Cerebellar nuclear complex (tissue), 1 donor: ENCODE results near the gene ZC3H13.

Source experiments
- DNase-seq, 2 experiments: peaks; one replicate each; lab custom pipeline; 2025; lab: John Stamatoyannopoulos, UW

The ZC3H13 gene

GRCh38 chr13:46059405-46059804, 6.9 kb upstream of the ZC3H13 start:
- no peak for DNase-seq

- no peak for DNase-seq
Measured at GRCh38 chr13:46058268-46058667, 5.7 kb upstream of the ZC3H13 start.

DNA sequence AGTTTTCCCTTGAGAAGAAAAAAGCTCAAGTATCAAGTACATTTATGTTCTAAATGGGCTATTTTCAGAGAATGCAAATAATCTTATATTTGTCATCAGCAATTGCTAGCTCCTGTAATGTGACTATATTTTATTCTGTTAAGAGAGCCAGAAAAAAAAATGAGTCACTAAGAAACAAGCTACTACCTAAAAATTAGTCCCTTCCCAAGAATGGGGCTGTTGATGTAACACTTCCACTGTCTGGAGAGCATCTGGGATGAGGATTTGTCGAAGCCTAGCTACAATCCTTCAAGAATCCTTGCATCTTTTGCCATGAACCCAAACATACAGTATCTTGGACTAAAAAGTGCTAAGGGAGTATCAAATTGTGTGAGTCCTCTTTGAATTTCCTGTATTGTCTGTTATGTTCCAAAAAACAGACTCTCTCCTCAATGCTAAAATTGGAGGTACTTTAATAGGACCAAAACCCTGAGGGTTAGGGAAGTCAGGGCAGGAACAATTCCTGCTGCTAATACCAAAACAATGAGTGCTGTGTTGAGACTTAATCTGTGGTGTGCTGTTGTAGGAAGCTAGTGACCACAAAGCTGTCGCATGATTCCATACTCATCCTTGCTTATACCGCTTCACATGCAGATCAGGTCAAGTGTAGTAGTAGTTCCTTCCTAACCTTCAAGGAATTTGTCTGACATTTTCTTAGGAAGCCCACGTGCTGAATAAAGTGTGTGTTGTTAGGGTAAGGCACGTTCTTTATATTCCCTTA, 4.9 kb upstream of the ZC3H13 start:
- no peak for DNase-seq

DNA sequence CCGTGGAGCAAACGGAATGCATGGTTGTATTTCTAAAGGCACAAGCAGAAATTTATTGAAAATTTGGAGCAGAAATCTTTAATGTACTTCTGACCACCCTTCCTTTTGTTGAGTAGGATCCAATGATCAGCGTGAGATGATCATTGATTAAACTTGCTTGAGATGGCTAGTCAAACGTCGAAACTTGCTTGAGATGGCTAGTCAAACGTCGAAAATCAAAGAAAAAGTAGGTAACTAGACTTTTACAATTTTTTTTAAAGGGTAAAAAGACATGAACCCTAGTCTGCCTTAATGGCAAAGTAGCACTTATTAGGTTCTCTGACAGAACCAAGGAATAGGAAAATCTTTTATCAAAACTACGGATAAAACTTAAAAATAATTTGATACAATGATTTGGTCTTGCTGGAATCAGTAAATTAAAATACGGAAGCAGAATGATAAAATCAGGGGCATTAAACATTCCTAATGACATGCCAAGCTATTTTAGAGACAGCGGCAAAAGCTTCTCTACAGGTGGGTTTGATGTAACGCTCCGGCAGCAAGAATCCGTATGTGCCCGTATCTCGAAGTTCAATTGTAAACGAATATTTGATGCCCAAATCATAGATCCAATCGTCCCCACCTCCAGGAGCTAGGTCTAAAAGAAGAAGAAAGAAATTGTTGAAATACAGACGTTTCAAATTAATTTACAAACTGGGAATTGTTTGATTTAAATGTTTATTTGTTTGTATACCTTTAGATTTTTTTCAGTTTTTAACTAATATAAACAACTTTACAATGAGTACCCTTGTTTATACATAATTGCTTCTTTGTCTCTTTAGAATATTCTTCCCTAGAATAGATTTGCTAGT, 841 bp upstream of the ZC3H13 start:
- no peak for DNase-seq

DNA sequence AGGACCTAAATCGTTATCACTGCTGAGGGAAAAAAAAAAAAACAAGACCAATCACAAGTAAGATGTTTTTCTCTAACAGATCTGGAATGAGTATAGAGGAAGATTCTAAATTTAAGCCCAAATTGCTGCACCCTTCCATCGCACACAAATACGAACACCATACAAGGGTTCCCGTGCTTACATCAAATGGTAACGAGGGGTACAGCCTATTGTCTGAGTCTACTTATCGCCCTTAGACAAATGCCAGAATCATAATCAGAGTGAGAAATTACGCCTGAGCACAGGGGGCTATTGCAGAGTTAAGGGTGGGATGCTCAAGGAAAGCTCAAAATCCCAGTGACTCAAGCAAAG, 603 bp downstream of the ZC3H13 start:
- no peak for DNase-seq

DNA sequence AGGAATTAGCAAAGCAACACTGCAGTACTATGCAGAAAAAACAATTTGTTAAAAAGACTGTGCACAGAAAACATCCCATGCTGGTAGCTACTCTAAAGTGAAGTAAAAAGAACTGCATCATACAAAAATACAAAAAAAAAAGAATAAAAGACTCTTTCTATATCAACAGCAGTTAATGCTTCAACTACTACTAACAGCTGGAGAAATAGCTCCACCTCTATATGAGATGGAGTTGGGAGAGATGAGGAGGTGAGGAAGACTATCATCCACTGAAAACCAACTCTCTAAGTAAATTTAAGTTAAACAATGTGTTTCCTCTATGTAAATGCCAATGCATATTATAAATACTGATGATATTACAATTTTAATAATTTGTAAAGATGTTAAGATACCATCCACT, 1.8 kb downstream of the ZC3H13 start:
- no peak for DNase-seq

- DNase-seq: no peak
Measured at GRCh38 chr13:46045424-46045823, 7.1 kb downstream of the ZC3H13 start.

DNA sequence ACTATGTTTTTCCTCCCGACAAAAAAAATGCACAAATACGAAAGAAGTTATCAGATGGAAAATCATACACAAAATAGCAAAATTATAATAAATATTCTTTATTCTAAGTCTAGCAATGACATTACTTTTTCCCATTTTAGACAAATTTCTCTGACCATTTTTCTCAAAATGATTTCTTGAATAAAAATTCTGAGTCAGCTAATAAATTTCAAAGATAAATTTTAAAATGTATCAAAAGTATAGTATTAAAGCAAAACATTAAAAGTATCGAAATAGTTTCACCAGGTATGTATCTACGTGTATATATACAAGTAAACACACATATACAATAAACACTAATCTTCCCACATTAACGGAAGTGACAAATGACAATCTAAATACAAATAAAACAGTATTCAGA, 8.9 kb downstream of the ZC3H13 start:
- DNase-seq: no peak

DNA sequence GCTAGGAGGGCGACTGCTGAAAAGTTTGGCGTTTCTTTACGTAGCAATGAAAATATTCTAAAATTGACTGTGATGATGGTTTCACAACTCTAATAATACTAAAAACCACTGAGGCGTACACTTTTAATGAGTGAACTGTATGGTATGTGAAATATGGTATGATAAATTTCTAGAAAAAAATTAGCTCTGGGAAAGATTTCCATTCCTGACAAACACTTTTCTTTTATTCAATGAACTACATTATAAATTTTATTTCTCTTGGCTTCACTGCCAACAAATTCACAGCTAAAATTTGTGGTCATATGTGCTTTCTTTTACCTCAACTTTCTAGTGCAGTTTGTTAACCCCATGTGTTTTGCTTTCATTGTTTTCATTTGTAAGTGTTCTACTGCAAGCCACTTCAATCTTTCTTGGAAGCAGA, 11.1 kb downstream of the ZC3H13 start:
- no peak for DNase-seq

- no peak for DNase-seq
Measured at GRCh38 chr13:46040763-46041162, 11.8 kb downstream of the ZC3H13 start.

DNA sequence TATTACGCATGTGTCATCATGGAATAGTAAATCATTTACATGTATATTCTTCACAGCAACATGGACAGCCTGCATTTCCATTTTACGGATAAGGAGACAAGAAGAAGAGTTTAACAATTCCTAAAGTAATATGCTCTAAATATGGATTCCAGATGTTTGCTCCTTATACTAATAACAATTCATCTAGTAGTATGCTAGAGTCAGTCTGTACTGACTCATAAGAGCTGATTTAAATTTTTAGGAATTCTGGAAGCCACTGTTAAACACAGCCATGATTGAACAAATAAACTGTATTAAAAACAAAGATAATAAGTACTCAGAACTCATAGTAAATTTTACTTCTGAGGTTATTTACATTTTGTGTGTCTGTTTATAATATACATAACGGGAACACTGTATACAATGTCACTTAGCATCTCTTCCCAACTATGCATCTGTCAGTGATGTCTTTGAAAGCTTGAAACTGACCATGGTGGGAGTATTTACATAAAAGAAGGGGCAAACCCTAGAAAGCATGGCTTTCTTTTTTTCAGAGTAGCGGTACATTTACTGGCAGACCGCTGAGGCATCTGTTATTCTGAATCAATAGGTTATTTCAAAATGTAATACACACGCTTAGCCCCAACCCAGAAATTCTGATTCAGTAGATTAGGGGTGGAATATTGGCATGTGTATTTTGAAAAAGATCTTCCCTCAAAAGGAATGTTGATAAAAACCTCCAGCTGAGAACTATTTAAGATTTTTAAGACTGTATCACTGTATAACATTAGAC, 12.9 kb downstream of the ZC3H13 start:
- DNase-seq: no peak

GRCh38 chr13:46038296-46038695, 14.2 kb downstream of the ZC3H13 start:
- DNase-seq: no peak

DNA sequence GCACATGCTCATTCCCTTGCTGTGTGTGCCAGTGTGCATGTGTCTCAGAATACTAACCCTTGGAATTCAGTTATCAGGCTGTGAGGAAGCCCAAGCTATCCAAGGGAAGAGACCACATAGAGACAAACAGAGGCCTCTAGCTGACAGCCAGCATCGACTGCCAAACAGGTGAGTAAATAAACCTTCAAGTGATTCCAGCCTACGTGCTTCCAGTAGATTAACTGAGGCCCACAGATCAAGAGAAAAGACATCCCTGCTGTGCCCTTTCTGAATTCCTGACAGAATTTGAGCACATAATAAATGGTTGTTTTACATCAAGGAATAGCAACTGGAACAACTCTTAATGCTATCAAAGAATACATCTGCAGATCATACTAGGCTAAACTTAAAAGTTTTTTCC, 17.5 kb downstream of the ZC3H13 start:
- no peak for DNase-seq

GRCh38 chr13:46032341-46032740, 20.2 kb downstream of the ZC3H13 start:
- no peak for DNase-seq

GRCh38 chr13:46031581-46032263, 20.8 kb downstream of the ZC3H13 start:
- DNase-seq: no peak

DNA sequence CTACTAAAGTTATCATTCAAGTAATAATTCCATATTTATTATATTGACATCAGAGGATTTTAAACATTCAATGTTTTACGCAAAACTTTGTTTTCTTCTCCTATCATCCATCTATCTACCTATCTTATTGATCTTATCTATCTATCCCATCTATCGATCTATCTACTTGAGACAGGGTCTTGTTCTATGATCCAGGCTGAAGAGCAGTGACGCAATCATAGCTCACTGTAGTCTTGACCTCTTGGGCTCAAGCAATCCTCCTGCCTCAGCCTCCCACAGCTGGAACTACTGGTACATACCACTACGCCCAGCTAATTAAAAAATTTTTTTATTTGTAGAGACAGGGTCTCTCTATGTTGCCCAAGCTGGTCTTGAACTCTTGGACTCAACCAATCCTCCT, 27.4 kb downstream of the ZC3H13 start:
- DNase-seq: no peak

- DNase-seq: no peak
Measured at GRCh38 chr13:46022481-46022880, 30.1 kb downstream of the ZC3H13 start.

DNA sequence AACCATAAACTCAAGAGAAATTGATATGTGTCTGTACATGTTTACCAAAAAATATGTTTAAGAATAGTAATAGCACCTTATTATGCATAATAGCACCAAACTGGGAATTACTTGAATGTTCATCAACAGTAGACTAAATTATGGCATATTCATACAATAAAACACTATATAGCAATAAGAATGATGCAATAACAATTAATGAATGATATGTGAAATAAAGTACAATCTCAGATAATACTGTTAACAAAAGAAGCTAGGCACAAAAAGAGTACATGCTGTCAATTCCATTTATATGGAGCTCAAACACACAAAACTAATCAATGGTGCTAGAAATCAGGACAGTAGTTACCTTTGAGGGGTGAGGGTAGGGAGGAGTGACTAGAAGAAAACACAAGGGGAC, 36.3 kb downstream of the ZC3H13 start:
- DNase-seq: no peak

GRCh38 chr13:46015366-46015765, 37.2 kb downstream of the ZC3H13 start:
- DNase-seq: no peak

- no peak for DNase-seq
Measured at GRCh38 chr13:46012404-46012803, 40.1 kb downstream of the ZC3H13 start.

DNA sequence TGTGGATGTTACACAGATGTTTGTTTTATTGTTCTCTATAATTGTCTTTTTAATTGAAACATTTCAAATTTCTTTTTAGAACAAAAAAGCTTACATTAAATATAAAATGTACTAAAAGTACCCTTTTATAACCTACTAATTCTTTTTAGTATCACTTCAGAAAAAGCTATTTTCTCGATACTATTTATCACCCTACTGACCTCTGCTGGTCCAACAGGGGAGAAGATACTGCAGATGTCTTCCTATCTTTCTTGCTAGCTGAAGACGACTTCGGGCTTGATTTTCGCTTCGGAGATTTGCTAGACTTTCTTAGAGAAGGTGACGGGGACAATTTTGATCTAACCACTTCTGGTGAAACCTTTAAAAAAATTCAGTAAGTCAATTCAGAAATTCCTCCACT, 42.4 kb downstream of the ZC3H13 start:
- DNase-seq: no peak

GRCh38 chr13:46008631-46009030, 43.9 kb downstream of the ZC3H13 start:
- no peak for DNase-seq
